GM21367 (cell line): ENCODE results near the gene MRPL37.
"Not testable (repeated sequence)": the region's sequence is repeated elsewhere in the genome, so short reads cannot be mapped to it uniquely, and the experiment has no call there.

Experiments used
- ATAC-seq: cut with Tn5 transposase; IDR thresholded peaks from one replicate; pipeline ENCODE4 v1.9.1; 2021; ENCODE audit not compliant: unreplicated experiment

MRPL37 gene

GRCh38 chr1:54218883-54219687, 19.1 kb downstream of the MRPL37 start:
- ATAC-seq, result no peak

GRCh38 chr1:54219688-54220003, 19.7 kb downstream of the MRPL37 start:
- no peak for ATAC-seq

- no peak for ATAC-seq
Measured at GRCh38 chr1:54220004-54220811, 20.2 kb downstream of the MRPL37 start.

GRCh38 chr1:54221113-54221834, 21.3 kb downstream of the MRPL37 start:
- no peak for ATAC-seq

GRCh38 chr1:54221867-54222484, 22.0 kb downstream of the MRPL37 start:
- ATAC-seq, result no peak

- ATAC-seq, result no peak
Measured at GRCh38 chr1:54222711-54223110, 22.7 kb downstream of the MRPL37 start.

GRCh38 chr1:54223441-54224202, 23.7 kb downstream of the MRPL37 start:
- no peak for ATAC-seq

- no peak for ATAC-seq
Measured at GRCh38 chr1:54224233-54224632, 24.3 kb downstream of the MRPL37 start.

GRCh38 chr1:54225378-54225777, 25.4 kb downstream of the MRPL37 start:
- ATAC-seq, result no peak

GRCh38 chr1:54225986-54226559, 26.1 kb downstream of the MRPL37 start:
- ATAC-seq, result no peak

GRCh38 chr1:54227091-54227602, 27.2 kb downstream of the MRPL37 start:
- no peak for ATAC-seq

GRCh38 chr1:54227891-54228310, 27.9 kb downstream of the MRPL37 start:
- no peak for ATAC-seq

GRCh38 chr1:54228638-54229079, 28.7 kb downstream of the MRPL37 start:
- ATAC-seq, result no peak

GRCh38 chr1:54229281-54229891, 29.4 kb downstream of the MRPL37 start:
- ATAC-seq, result no peak

- no peak for ATAC-seq
Measured at GRCh38 chr1:54230507-54231339, 30.8 kb downstream of the MRPL37 start.

GRCh38 chr1:54233196-54233595, 33.2 kb downstream of the MRPL37 start:
- not testable (repeated sequence) for ATAC-seq

- ATAC-seq, result no peak
Measured at GRCh38 chr1:54234284-54234683, 34.3 kb downstream of the MRPL37 start.

- ATAC-seq, result no peak
Measured at GRCh38 chr1:54237586-54237985, 37.6 kb downstream of the MRPL37 start.
